Fibroblast of lung (primary cell): ENCODE measurements around the gene AMBN. TPM values are rescaled to one million over a fixed set of nuclear protein-coding genes. Genes with fewer than 3 reads are reported as not detected.

Source experiments
- DNase-seq, 2 donors: peaks; one replicate each; pipeline versions ENCODE4 v3.0.0 to v3.0.0-alpha.2; 2010; ENCODE audit warnings: low read depth in 2 of 2
- H2AFZ ChIP-seq: 2 replicates; pipeline ENCODE4 v1.5.1; 2012; ENCODE audit warnings: low read length, control low read depth, inconsistent platforms
- H3K27ac ChIP-seq: 2 replicates; pipeline ENCODE4 v1.5.1; 2011; ENCODE audit warnings: low read length, control low read depth; ENCODE audit not compliant: insufficient read depth
- H3K27me3 ChIP-seq: 2 replicates; pipeline ENCODE4 v1.5.1; 2011; ENCODE audit warnings: mild to moderate bottlenecking, low read length; ENCODE audit not compliant: control insufficient read depth, insufficient read depth
- H3K36me3 ChIP-seq: 2 replicates; pipeline ENCODE4 v1.5.1; 2011; ENCODE audit warnings: low read length; ENCODE audit not compliant: control insufficient read depth, insufficient read depth
- H3K4me1 ChIP-seq: 2 replicates; pipeline ENCODE4 v1.5.1; 2011; ENCODE audit warnings: low read length; ENCODE audit not compliant: control insufficient read depth, insufficient read depth; ENCODE audit errors: extremely low read depth
- H3K4me2 ChIP-seq: 2 replicates; pipeline ENCODE4 v1.5.1; 2011; ENCODE audit warnings: low read length, control low read depth; ENCODE audit not compliant: insufficient read depth; ENCODE audit errors: extremely low read depth
- H3K4me3 ChIP-seq, 4 experiments: fragments of 200-600 bp in 1 of 4; sonication (generic) in 1 of 4; replicated peaks in 1 of 4; 2 replicates each; pipeline ENCODE4 v1.5.1; 2011 to 2016; ENCODE audit warnings: low read length in 4 of 4, low read depth in 3 of 4, mild to moderate bottlenecking in 3 of 4, control low read depth in 2 of 4, inconsistent platforms in 1 of 4, mixed read lengths in 1 of 4; ENCODE audit not compliant: insufficient read depth in 1 of 4; ENCODE audit errors: control extremely low read depth in 1 of 4
- H3K79me2 ChIP-seq: 2 replicates; pipeline ENCODE4 v1.5.1; 2012; ENCODE audit warnings: mild to moderate bottlenecking, low read length, inconsistent platforms; ENCODE audit not compliant: control insufficient read depth, insufficient read depth
- H3K9ac ChIP-seq: 2 replicates; pipeline ENCODE4 v1.5.1; 2011; ENCODE audit warnings: mild to moderate bottlenecking, low read length, control low read depth; ENCODE audit not compliant: insufficient read depth
- H3K9me3 ChIP-seq: 2 replicates; pipeline ENCODE4 v1.5.1; 2012; ENCODE audit warnings: low read depth, low read length; ENCODE audit not compliant: control insufficient read depth, insufficient read depth
- H4K20me1 ChIP-seq: 2 replicates; pipeline ENCODE4 v1.5.1; 2011; ENCODE audit warnings: low read length; ENCODE audit not compliant: control insufficient read depth, insufficient read depth; ENCODE audit errors: extremely low read depth
- CTCF ChIP-seq, 2 donors: IDR thresholded peaks in 1 of 2; conservative IDR thresholded peaks in 1 of 2; 1 replicate in 1 of 2; 2 replicates in 1 of 2; pipeline ENCODE4 v1.5.1; 2011 to 2012; ENCODE audit warnings: low read length in 2 of 2, control low read depth in 1 of 2, inconsistent platforms in 1 of 2, low read depth in 1 of 2, mild to moderate bottlenecking in 1 of 2
- EZH2 ChIP-seq: IDR thresholded peaks from 2 replicates; pipeline ENCODE4 v1.5.1; 2012; ENCODE audit warnings: low read length, control low read depth, mild to moderate bottlenecking; ENCODE audit errors: missing control alignments
- polyA plus RNA-seq, 2 donors: library from polyadenylated mRNA; depleted of rRNA in 1 of 2; stranded (reverse) in 1 of 2; unstranded in 1 of 2; fragments of >200 nt; gene quantifications; 2 replicates each; pipeline ENCODE4 v1.2.1, GENCODE V29; 2011 to 2012; ENCODE audit warnings: missing spikeins in 1 of 2
- total RNA-seq: library from RNA; depleted of rRNA; stranded (reverse); fragments of >200 nt; gene quantifications from 2 replicates; pipeline ENCODE4 v1.2.1, GENCODE V29; 2014

AMBN gene
- total and polyA plus RNA-seq, 2 donors (not counting 1 experiment from before 2014, with no cell fraction given): not detected

DNA sequence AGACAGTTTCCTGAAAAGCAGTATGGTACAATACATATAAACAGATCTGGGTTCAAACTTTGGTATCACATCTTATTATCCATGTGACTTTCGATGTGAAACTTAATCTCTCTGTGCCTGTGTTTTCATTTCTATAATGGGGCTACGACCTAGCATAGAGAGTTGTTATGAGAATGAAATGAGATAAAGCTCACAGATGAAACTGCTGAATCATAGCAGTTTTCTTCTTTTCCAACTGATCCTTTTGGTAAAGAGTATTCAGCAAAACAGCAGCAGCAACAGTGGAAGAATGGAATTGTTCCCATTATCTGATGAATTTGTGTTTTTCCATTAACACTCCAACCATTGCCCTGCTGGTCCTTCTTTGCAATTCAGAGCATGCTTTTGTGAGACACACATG is 16.3 kb downstream of the AMBN start:
- no peaks in the 10 kb centered on the region for H3K9me3 ChIP-seq
- H3K4me1 ChIP-seq: no peaks in the 10 kb centered on the region
- DNase-seq: no peak
- H3K36me3 ChIP-seq: no peaks in the 10 kb centered on the region
- H3K9ac ChIP-seq: no peak overlapping the region
- no peaks in the 10 kb centered on the region for H3K27me3 ChIP-seq
- no peaks in the 10 kb centered on the region for H4K20me1 ChIP-seq
- H2AFZ ChIP-seq: no peak overlapping the region
- no peak for TF ChIP-seq EZH2
- TF ChIP-seq CTCF (conservative IDR thresholded peaks at IDR 0.05 in 1 of 2, IDR thresholded peaks at IDR 0.05 in 1 of 2; ENCODE audit: low read depth in 1 of 2, low read length in 2 of 2): no peak
- no peak overlapping the region for H3K4me3 ChIP-seq
- H3K27ac ChIP-seq: no peak overlapping the region
- no peak overlapping the region for H3K4me2 ChIP-seq
- no peaks in the 10 kb centered on the region for H3K79me2 ChIP-seq

DNA sequence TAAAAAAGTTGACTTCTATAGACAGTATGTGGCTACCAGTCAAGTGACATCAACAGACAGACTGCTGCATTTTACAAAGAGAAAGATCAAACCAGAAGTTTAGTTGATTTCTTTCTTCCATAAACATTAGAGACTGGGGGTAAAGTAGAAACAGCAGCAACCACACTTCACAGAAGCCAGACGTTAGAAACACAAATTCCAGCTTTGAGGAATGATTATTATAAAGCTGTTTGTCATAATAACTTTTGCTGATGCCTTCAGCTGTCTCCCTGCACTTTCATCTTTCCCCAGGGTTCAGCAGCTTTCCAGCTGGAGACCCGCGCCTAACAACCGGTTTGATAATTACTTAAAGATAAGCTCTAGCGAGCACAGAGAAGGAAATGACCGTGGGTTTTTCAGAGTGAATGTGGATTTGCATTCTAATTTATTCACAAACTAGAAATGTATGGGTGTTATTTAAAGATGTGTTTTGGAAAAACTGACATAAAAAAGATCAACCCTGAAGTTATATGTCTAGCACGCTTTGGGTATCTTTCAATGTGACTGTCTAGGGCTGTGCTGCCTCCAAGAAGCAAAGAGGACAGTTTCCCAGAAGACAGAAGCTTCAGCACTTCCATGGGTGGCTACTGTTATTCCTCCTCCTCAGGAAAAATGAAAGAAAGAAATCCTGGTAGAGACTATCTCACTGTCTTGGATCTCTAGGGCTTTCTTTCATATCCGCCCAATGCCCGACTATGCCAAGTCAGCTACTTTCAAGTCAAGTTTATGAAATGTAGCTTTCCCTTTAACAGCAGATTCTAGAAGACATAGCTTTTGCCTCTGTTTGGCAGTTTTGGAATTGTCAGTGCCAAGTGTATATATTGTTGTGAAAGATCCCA is 21.5 kb downstream of the AMBN start:
- no peaks in the 10 kb centered on the region for H3K27me3 ChIP-seq
- no peak overlapping the region for H3K27ac ChIP-seq
- no peak overlapping the region for H3K9ac ChIP-seq
- H4K20me1 ChIP-seq: no peaks in the 10 kb centered on the region
- no peaks in the 10 kb centered on the region for H3K4me1 ChIP-seq
- H2AFZ ChIP-seq: peak overlapping the region; percentile 42
- DNase-seq: peak in 1 of 2 donors; percentile 41
- no peaks in the 10 kb centered on the region for H3K36me3 ChIP-seq
- TF ChIP-seq EZH2: no peak
- TF ChIP-seq CTCF (conservative IDR thresholded peaks at IDR 0.05 in 1 of 2, IDR thresholded peaks at IDR 0.05 in 1 of 2; ENCODE audit: low read depth in 1 of 2, low read length in 2 of 2): no peak
- peak overlapping the region; percentile 42 for H3K4me2 ChIP-seq
- H3K4me3 ChIP-seq: peak overlapping the region; percentile 8 to 61 (median 30)
- no peaks in the 10 kb centered on the region for H3K79me2 ChIP-seq
- no peaks in the 10 kb centered on the region for H3K9me3 ChIP-seq

DNA sequence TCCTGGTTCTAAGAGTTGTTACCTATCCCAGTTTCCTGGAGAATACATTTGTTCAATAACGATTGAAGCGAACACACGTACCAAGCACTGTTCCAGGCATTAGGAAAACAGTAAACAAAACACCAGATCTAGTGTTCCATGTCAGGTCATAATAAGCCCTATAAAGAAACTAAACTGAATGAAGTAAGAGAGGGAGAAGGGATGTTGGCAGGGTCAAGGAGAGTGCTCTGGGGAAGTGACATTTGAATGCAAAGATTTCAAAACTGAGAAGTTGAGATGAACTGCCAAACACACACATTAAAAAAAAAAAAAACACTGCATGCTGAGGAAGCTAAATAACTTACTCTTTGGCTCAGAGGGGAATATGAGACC is 22.1 kb downstream of the AMBN start:
- peak in 1 of 2 donors; percentile 14 for DNase-seq
- no peak for TF ChIP-seq CTCF (conservative IDR thresholded peaks at IDR 0.05 in 1 of 2, IDR thresholded peaks at IDR 0.05 in 1 of 2; ENCODE audit: low read depth in 1 of 2, low read length in 2 of 2)
- TF ChIP-seq EZH2: no peak
- no peaks in the 10 kb centered on the region for H3K27me3 ChIP-seq
- H3K27ac ChIP-seq: no peak overlapping the region
- peak overlapping the region; percentile 42 for H2AFZ ChIP-seq
- H3K9ac ChIP-seq: no peak overlapping the region
- H3K4me1 ChIP-seq: no peaks in the 10 kb centered on the region
- no peaks in the 10 kb centered on the region for H3K9me3 ChIP-seq
- peak overlapping the region; percentile 42 for H3K4me2 ChIP-seq
- H3K79me2 ChIP-seq: no peaks in the 10 kb centered on the region
- H4K20me1 ChIP-seq: no peaks in the 10 kb centered on the region
- no peaks in the 10 kb centered on the region for H3K36me3 ChIP-seq
- H3K4me3 ChIP-seq: peak overlapping the region; percentile 8 to 61 (median 30)
